SKM-1 (cell line): ENCODE results near the gene CD1C.
"Not testable (repeated sequence)": the region's sequence is repeated elsewhere in the genome, so short reads cannot be mapped to it uniquely, and the experiment has no call there.

Experiments
- DNase-seq: peaks from one replicate; lab custom pipeline; 2025; ENCODE audit not compliant: unreplicated experiment; lab: John Stamatoyannopoulos, UW

CD1C gene

GRCh38 chr1:158328426-158328825 lies 38.7 kb downstream of the CD1C start:
- DNase-seq, result no peak

- DNase-seq, result no peak
Measured at GRCh38 chr1:158329300-158329699, 39.6 kb downstream of the CD1C start.

DNA sequence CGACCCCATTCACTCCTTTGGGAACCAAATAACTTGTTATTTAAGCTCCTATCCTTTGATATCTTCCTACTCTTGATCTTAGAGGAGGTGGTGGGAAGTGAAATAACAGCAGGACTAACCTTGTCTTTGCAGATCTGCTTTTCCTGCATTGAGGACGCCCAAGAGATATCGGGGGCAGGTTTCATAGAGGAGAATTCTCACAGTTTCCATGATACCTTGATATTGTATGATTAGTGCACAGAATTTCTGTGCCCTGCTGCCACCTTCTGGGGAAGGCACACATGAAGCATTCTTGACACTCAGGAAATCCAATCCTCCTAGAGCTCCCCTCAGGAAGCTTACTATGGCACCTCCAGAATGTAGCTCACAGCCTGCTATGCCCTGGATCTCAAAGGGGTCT lies 40.0 kb downstream of the CD1C start:
- no peak for DNase-seq

GRCh38 chr1:158330391-158331105 lies 40.8 kb downstream of the CD1C start:
- no peak for DNase-seq

DNA sequence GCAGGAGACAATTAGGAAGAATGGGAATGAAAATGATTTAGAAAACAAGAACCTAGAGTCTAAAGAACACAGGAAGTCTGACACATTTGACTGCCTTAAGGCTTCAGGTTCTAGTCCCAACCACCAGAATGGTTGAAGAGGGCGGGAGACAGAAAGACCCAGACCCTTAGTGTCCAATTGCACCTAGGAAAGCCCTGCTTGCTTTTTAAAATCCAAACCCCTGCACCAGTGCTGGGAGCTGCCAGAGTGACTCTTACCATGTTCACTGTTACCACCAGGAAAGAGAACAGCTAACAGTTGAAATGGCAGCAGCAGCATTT lies 41.3 kb downstream of the CD1C start:
- DNase-seq, result no peak

DNA sequence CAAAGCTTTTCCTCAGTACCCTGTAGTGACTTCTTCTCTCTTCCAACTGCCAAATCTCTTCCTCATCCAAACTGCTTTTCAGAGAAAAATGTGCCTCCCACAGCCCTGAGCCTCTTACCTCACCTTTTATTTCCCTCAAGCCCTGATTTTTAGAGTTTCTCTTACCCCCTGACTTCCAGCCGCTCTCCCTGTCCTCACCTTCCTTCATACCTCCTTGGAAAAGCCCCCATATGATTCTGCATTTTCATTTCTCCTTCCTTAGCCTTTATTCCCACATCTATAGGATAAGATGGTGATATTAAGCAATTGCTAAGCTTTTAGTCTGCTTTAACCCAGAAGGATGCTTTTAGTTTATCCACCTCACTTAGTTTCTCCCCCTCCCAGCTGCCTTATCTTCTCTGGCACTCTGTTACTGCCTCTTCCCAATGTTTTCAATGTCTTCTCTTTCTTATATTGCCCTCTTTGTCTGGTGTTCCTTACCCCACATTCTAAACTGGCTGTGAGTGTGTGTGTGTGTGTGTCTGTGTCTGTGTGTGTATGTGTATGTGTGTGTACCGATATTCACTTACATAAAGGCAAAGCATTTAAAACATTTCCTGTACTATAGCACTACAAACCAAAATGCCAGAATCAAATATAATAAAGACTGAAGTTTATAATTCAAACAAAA lies 41.9 kb downstream of the CD1C start, which contains the start of gene CD1B:
Gene CD1B, minus strand, starts transcription at position 51 of the 670 bp plus-strand sequence. CDS start 108 bp downstream, outside the sequence.
- no peak for DNase-seq

- DNase-seq, result no peak
Measured at GRCh38 chr1:158333405-158334155, 43.9 kb downstream of the CD1C start.

- no peak for DNase-seq
Measured at GRCh38 chr1:158334526-158335212, 44.9 kb downstream of the CD1C start.

- no peak for DNase-seq
Measured at GRCh38 chr1:158335213-158335532, 45.5 kb downstream of the CD1C start.

DNA sequence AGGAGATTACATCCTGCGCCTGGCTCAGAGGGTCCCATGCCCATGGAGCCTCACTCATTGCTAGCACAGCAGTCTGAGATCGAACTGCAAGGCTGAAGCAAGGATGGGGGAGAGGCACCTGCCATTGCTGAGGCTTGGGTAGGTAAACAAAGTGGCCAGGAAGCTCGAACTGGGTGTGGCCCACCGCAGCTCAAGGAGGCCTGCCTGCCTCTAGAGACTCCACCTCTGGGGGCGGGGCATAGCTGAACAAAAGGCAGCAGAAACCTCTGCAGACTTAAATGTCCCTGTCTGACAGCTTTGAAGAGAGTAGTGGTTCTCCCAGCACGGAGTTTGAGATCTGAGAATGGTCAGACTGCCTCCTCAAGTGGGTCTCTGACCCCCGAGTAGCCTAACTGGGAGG lies 46.7 kb downstream of the CD1C start:
- not testable (repeated sequence) for DNase-seq
